Astrocyte (in vitro differentiated cells and primary cell): ENCODE measurements around the gene NUP210. TPM values are rescaled to one million over a fixed set of nuclear protein-coding genes. Genes with fewer than 3 reads are reported as not detected.

Source experiments
- DNase-seq: peaks from one replicate; pipeline ENCODE4 v3.0.0-alpha.2; 2010; ENCODE audit warnings: low read depth
- FAIRE-seq: peaks from 2 replicates; lab custom pipeline; 2011; peaks lifted over from hg19 to GRCh38; lab: Jason Lieb, UNC
- H2AFZ ChIP-seq: 2 replicates; pipeline ENCODE4 v1.6.0; 2012; ENCODE audit warnings: low read depth, low read length, inconsistent platforms
- H3K27ac ChIP-seq: 2 replicates; pipeline ENCODE4 v1.5.1; 2011; ENCODE audit warnings: low read depth, low read length, inconsistent platforms
- H3K27me3 ChIP-seq: 2 replicates; pipeline ENCODE4 v1.6.0; 2011; ENCODE audit warnings: low read length, inconsistent platforms; ENCODE audit not compliant: insufficient read depth
- H3K36me3 ChIP-seq: 2 replicates; pipeline ENCODE4 v1.5.1; 2011; ENCODE audit warnings: low read length, inconsistent platforms; ENCODE audit not compliant: insufficient read depth
- H3K4me1 ChIP-seq: 2 replicates; pipeline ENCODE4 v1.5.1; 2011; ENCODE audit warnings: low read length, inconsistent platforms; ENCODE audit not compliant: insufficient read depth
- H3K4me2 ChIP-seq: 2 replicates; pipeline ENCODE4 v1.6.0; 2012; ENCODE audit warnings: low read length, inconsistent platforms
- H3K4me3 ChIP-seq: 2 replicates; pipeline ENCODE4 v1.5.1; 2011; ENCODE audit warnings: low read depth, mild to moderate bottlenecking, low read length, inconsistent platforms; ENCODE audit not compliant: insufficient read depth
- H3K79me2 ChIP-seq: 2 replicates; pipeline ENCODE4 v1.6.0; 2012; ENCODE audit warnings: mild to moderate bottlenecking, low read length, inconsistent platforms; ENCODE audit not compliant: insufficient read depth
- H3K9ac ChIP-seq: 2 replicates; pipeline ENCODE4 v1.6.0; 2012; ENCODE audit warnings: mild to moderate bottlenecking, low read length, inconsistent platforms
- H3K9me3 ChIP-seq: 2 replicates; pipeline ENCODE4 v1.5.1; 2012; ENCODE audit warnings: low read depth, mild to moderate bottlenecking, low read length, inconsistent platforms; ENCODE audit not compliant: insufficient read depth
- H4K20me1 ChIP-seq: 2 replicates; pipeline ENCODE4 v1.6.0; 2012; ENCODE audit warnings: low read length, inconsistent platforms; ENCODE audit not compliant: insufficient read depth
- H3K27ac Mint-ChIP-seq: one replicate; pipeline ENCODE4 v1.8.0; 2021; ENCODE audit warnings: mild to moderate bottlenecking, mixed read lengths; ENCODE audit not compliant: unreplicated experiment
- H3K27me3 Mint-ChIP-seq: one replicate; pipeline ENCODE4 v1.8.0; 2021; ENCODE audit warnings: low read depth, mixed read lengths; ENCODE audit not compliant: unreplicated experiment
- H3K36me3 Mint-ChIP-seq: one replicate; pipeline ENCODE4 v1.8.0; 2021; ENCODE audit warnings: low read depth, mixed read lengths; ENCODE audit not compliant: unreplicated experiment
- H3K4me1 Mint-ChIP-seq: one replicate; pipeline ENCODE4 v1.8.0; 2021; ENCODE audit warnings: low read depth, mixed read lengths; ENCODE audit not compliant: unreplicated experiment
- H3K4me3 Mint-ChIP-seq: one replicate; pipeline ENCODE4 v1.8.0; 2021; ENCODE audit warnings: mild to moderate bottlenecking, moderate library complexity, mixed read lengths; ENCODE audit not compliant: unreplicated experiment
- H3K9me3 Mint-ChIP-seq: one replicate; pipeline ENCODE4 v1.8.0; 2021; ENCODE audit warnings: mild to moderate bottlenecking, mixed read lengths; ENCODE audit not compliant: unreplicated experiment
- EZH2 ChIP-seq: IDR thresholded peaks from 2 replicates; pipeline ENCODE4 v1.6.1; 2012; ENCODE audit warnings: mild to moderate bottlenecking, low read length, inconsistent platforms; ENCODE audit not compliant: insufficient read depth
- total RNA-seq: library from RNA; stranded (reverse); gene quantifications from 2 replicates; pipeline ENCODE4 v1.2.1, GENCODE V29; 2021
- TF ChIP-seq, protein P1 (sequence below): IDR thresholded peaks from 2 replicates; pipeline ENCODE4 v1.5.1; 2011; ENCODE audit warnings: low read depth, mild to moderate bottlenecking, inconsistent platforms, low read length, moderate library complexity; ENCODE audit not compliant: insufficient read depth

The NUP210 gene
- total RNA-seq, 1 donor from 2014 or later: 1.2 TPM

DNA sequence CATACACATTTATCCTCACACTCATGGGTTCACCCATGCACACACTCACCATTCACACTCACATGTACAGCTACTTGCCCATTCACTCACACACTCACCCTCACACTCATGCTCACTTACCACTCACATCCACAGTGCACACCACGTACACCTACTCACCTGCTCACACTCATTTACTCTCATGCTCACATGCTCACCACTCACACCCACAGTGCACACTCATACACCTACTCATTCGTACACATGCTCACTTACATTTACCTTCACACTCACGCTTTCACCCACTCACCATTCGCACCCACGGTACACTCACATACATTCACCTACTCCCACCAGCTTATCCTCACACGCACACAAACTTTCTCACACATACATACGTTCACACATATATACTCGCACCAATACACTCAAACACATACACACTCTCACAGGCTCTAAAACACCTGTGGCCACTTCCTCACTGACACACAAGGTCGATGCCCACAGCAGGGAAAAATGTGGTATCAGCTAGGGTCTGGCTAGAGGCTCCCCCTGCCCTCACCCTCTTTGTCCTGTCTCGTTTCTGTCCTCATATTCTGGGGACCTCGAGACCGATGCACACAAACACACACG is 46.0 kb downstream of the NUP210 start:
- Histone ChIP-seq H3K9me3 (no peaks in the 10 kb centered on the region), H3K4me2 (no peak overlapping the region), H4K20me1 (no peaks in the 10 kb centered on the region), H3K4me3 (no peak overlapping the region), H3K4me1 (peaks cover 29% of the 10 kb centered on the region), H2AFZ (no peak overlapping the region), H3K27ac (no peak overlapping the region), H3K36me3 (no peaks in the 10 kb centered on the region), H3K9ac (no peak overlapping the region), H3K27me3 (no peaks in the 10 kb centered on the region), H3K79me2 (no peaks in the 10 kb centered on the region)
- H3K4me1 Mint-ChIP-seq: peaks cover 17% of the 10 kb centered on the region
- DNase-seq (no peak), FAIRE-seq (no peak)
- H3K36me3 Mint-ChIP-seq: no peaks in the 10 kb centered on the region
- H3K27me3 Mint-ChIP-seq: peaks cover 5% of the 10 kb centered on the region
- H3K4me3 Mint-ChIP-seq: no peak overlapping the region
- TF ChIP-seq EZH2: no peak
- TF ChIP-seq, protein P1, sequence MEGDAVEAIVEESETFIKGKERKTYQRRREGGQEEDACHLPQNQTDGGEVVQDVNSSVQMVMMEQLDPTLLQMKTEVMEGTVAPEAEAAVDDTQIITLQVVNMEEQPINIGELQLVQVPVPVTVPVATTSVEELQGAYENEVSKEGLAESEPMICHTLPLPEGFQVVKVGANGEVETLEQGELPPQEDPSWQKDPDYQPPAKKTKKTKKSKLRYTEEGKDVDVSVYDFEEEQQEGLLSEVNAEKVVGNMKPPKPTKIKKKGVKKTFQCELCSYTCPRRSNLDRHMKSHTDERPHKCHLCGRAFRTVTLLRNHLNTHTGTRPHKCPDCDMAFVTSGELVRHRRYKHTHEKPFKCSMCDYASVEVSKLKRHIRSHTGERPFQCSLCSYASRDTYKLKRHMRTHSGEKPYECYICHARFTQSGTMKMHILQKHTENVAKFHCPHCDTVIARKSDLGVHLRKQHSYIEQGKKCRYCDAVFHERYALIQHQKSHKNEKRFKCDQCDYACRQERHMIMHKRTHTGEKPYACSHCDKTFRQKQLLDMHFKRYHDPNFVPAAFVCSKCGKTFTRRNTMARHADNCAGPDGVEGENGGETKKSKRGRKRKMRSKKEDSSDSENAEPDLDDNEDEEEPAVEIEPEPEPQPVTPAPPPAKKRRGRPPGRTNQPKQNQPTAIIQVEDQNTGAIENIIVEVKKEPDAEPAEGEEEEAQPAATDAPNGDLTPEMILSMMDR: no peak
- H3K9me3 Mint-ChIP-seq: no peaks in the 10 kb centered on the region
- no peak overlapping the region for H3K27ac Mint-ChIP-seq

DNA sequence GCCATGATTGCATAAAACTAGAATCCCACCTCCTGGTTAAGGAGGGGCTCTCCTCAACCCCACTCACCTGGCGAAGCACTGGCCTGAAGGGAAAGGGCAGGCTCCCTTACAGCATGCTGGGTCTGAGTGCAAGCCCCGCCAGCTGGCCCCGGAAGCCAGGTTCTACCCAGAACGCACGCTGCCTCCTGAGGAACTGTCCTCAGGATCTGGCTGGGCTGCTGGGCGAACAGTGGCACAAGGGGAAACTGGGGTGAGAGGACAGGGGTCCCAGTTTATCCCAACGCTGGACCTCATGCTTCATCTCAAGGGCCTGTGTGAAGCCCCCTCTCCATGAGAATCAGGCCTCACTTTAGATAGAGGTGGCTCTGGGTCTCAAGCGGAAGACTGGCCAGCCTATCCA is 47.5 kb downstream of the NUP210 start:
- H3K27ac ChIP-seq: no peak overlapping the region
- H3K4me1 ChIP-seq: peaks cover 16% of the 10 kb centered on the region
- no peak overlapping the region for H3K4me2 ChIP-seq
- no peak overlapping the region for H2AFZ ChIP-seq
- no peaks in the 10 kb centered on the region for H3K79me2 ChIP-seq
- no peak overlapping the region for H3K9ac ChIP-seq
- no peaks in the 10 kb centered on the region for H3K9me3 ChIP-seq
- no peak overlapping the region for H3K27ac Mint-ChIP-seq
- no peaks in the 10 kb centered on the region for H3K36me3 Mint-ChIP-seq
- DNase-seq (no peak), FAIRE-seq (no peak)
- H3K27me3 Mint-ChIP-seq: peaks cover 5% of the 10 kb centered on the region
- H4K20me1 ChIP-seq: no peaks in the 10 kb centered on the region
- H3K4me3 ChIP-seq: no peak overlapping the region
- H3K27me3 ChIP-seq: no peaks in the 10 kb centered on the region
- no peaks in the 10 kb centered on the region for H3K9me3 Mint-ChIP-seq
- H3K4me1 Mint-ChIP-seq: peaks cover 4% of the 10 kb centered on the region
- no peaks in the 10 kb centered on the region for H3K36me3 ChIP-seq
- H3K4me3 Mint-ChIP-seq: no peak overlapping the region
- no peak for TF ChIP-seq EZH2
- TF ChIP-seq, protein P1: no peak

DNA sequence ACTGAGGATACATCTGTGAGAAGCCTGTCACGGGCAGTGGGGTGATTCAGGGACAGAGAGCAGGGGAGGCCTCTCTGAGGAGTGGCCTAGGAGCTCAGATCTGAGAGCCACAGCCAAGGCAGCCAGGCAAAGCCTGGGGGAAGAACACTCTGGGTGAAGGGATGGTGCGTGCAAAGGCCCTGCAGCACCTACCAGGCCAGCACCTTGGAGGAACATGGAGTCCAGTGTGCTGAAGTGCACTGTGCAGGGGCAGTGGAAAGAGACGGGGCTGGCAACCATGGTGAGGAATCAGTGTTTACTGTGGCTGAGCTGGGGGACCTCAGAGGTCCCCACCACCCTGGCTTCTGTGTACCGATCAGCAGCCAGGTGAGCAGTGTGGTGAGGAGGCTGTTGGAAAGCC is 48.0 kb downstream of the NUP210 start:
- no peak overlapping the region for H3K4me3 Mint-ChIP-seq
- H3K27ac Mint-ChIP-seq: peak overlapping the region; percentile 24
- H3K4me2 ChIP-seq: peak overlapping the region; percentile 73

More for the DNA sequence above, 48.0 kb downstream of the NUP210 start:
- no peaks in the 10 kb centered on the region for H3K36me3 ChIP-seq
- H2AFZ ChIP-seq: no peak overlapping the region
- H3K4me1 ChIP-seq: peaks cover 16% of the 10 kb centered on the region
- H3K27ac ChIP-seq: no peak overlapping the region
- no peak overlapping the region for H3K4me3 ChIP-seq
- H3K27me3 ChIP-seq: no peaks in the 10 kb centered on the region
- no peak for DNase-seq
- H3K4me1 Mint-ChIP-seq: peaks cover 4% of the 10 kb centered on the region
- H3K9me3 Mint-ChIP-seq: no peaks in the 10 kb centered on the region
- TF ChIP-seq, protein P1: no peak
- no peak for TF ChIP-seq EZH2
- H3K9ac ChIP-seq: no peak overlapping the region
- no peak for FAIRE-seq
- no peaks in the 10 kb centered on the region for H4K20me1 ChIP-seq
- peaks cover 5% of the 10 kb centered on the region for H3K27me3 Mint-ChIP-seq
- H3K9me3 ChIP-seq: no peaks in the 10 kb centered on the region
- H3K79me2 ChIP-seq: no peaks in the 10 kb centered on the region
- H3K36me3 Mint-ChIP-seq: no peaks in the 10 kb centered on the region
